ENCODE data around the gene MAPK12.

- TF ChIP-seq CTCF (IDR thresholded peaks at IDR 0.05) (no peak), POLR2A (IDR thresholded peaks at IDR 0.05) (no peak)
Observed at GRCh38 chr22:50262460-50262911, 1.0 kb upstream of the MAPK12 start.
